Stimulated activated naive CD8-positive, alpha-beta T cell treated with anti-CD3 and anti-CD28 coated beads, Interleukin-15, Interleukin-2, amounts not matched to agents 100 ng/mL and 50 ng/mL, for 24 hours (primary cell): ENCODE measurements around the gene BCKDHB.

ENCODE experiments used
- H3K27ac Mint-ChIP-seq: one replicate; pipeline ENCODE4 v1.8.0; 2021; ENCODE audit warnings: mild to moderate bottlenecking, mixed read lengths
- H3K27me3 Mint-ChIP-seq: one replicate; pipeline ENCODE4 v1.8.0; 2021; ENCODE audit warnings: mixed read lengths
- H3K36me3 Mint-ChIP-seq: one replicate; pipeline ENCODE4 v1.8.0; 2021; ENCODE audit warnings: low read depth, mixed read lengths
- H3K4me1 Mint-ChIP-seq: one replicate; pipeline ENCODE4 v1.8.0; 2021; ENCODE audit warnings: low read depth, mixed read lengths
- H3K4me3 Mint-ChIP-seq: one replicate; pipeline ENCODE4 v1.8.0; 2021; ENCODE audit warnings: mild to moderate bottlenecking, mixed read lengths
- H3K9me3 Mint-ChIP-seq: one replicate; pipeline ENCODE4 v1.8.0; 2021; ENCODE audit warnings: mixed read lengths

The BCKDHB gene

DNA sequence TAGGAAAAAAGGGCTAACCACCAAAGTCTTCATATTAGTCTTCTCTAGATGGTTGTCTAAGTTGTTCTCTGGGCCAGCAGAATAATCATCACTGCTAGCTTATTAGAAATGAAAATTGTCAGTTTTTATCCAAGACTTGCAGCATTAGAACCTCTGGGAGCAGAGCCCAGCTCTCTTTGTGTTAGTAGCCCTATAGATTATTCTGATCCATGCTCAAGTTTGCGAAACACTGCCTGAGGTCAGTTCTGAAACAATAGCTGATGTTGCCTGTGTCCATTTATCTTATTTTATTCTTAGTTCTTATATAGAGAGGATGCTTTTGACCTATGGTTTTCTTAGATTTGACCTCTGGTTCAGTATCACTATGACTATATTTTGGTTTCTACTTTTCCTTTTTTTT, 66.9 kb downstream of the BCKDHB start:
- H3K27me3 Mint-ChIP-seq: no peaks in the 10 kb centered on the region
- peaks cover 32% of the 10 kb centered on the region for H3K36me3 Mint-ChIP-seq
- no peak overlapping the region for H3K27ac Mint-ChIP-seq
- H3K9me3 Mint-ChIP-seq: no peaks in the 10 kb centered on the region
- H3K4me1 Mint-ChIP-seq: no peaks in the 10 kb centered on the region
- H3K4me3 Mint-ChIP-seq: no peak overlapping the region

DNA sequence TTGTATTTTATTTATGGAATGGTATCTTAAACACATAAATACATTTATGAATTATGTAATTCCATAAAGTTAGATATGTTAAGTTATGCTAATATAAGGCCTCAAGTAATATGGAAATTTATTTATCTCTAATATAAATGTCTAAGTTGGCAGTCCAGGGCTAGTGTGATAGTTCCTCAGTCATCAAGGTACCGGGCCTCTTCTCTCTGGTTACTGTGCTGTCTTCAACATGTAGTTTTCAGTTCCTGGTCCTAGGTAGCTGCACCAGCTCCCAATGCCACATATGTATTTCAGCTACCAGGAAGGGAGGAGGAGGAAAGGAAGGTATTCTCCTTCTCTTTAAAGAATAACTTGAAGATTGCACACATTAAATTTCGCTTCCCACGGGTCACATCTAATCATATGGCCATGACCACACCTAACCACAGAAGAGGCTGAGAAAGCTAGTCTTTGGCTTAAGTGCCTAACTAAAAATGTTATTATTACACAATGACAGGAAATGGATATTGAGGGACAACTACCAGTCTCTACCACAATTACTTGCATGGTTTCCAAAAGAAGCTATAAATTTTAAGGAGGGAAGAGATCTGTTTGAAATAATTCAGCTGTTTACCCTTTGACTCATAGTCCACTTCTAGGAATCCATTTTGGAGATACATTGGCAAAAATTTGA, 68.6 kb downstream of the BCKDHB start:
- H3K9me3 Mint-ChIP-seq: no peaks in the 10 kb centered on the region
- H3K36me3 Mint-ChIP-seq: peaks cover 22% of the 10 kb centered on the region
- no peaks in the 10 kb centered on the region for H3K27me3 Mint-ChIP-seq
- H3K27ac Mint-ChIP-seq: no peak overlapping the region
- no peaks in the 10 kb centered on the region for H3K4me1 Mint-ChIP-seq
- H3K4me3 Mint-ChIP-seq: no peak overlapping the region

DNA sequence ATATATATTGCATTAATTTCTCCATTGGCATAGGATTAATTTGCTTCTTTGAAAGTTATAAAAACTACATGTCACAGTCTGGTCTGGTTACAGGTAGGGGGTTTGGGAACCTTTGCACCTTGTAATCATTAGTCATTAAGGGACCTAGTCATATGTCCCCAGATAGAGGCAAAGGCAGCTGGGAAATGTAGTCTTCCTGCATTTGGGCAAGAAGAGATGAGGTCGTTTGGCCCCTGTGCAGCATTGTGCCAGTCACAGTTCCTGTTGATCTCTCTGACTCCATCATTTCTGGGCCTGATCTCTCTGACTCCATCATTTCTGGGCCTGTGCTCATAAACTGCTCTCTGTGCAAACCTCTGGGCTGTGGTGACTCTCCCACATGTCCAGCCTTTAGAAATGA, 73.2 kb downstream of the BCKDHB start:
- peaks cover 25% of the 10 kb centered on the region for H3K36me3 Mint-ChIP-seq
- H3K27ac Mint-ChIP-seq: no peak overlapping the region
- H3K27me3 Mint-ChIP-seq: no peaks in the 10 kb centered on the region
- H3K4me1 Mint-ChIP-seq: no peaks in the 10 kb centered on the region
- no peak overlapping the region for H3K4me3 Mint-ChIP-seq
- H3K9me3 Mint-ChIP-seq: peaks cover 6% of the 10 kb centered on the region

DNA sequence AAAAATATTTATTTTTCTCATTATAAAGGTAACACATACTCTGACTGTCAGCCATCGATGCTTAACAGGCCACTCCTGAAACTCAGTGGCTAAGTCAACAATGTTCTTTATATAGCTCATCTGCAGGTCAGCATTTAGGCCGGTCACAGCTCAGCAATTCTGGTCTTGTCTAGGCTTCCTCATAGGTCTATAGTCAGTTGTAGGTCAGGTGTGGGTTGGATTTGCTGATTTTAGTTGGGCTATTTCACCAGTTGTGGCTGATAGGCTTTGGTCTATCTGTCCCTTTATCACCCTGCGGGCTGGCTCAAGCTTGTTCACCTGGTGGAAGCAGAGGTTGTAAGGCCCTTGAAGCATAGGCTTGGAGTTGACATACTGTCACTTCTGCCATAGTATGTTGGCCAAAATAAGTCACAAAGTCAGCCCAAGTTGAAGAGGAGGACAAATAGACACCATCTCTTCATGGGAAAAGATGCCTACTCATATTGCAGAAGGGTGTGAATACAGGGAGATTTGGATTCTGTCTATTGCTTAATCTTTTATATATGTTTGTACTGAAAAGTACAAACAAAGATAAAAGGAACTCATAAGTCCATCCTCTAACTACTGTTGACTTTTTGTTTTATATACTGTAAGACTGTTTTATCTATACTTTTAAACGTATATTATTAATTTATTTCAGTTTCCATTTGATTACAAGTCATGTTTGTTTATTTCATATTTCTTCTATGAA, 75.0 kb downstream of the BCKDHB start:
- Mint-ChIP-seq H3K9me3 (peaks cover 13% of the 10 kb centered on the region), H3K4me3 (no peak overlapping the region), H3K27ac (no peak overlapping the region), H3K36me3 (peaks cover 36% of the 10 kb centered on the region), H3K4me1 (no peaks in the 10 kb centered on the region), H3K27me3 (no peaks in the 10 kb centered on the region)

DNA sequence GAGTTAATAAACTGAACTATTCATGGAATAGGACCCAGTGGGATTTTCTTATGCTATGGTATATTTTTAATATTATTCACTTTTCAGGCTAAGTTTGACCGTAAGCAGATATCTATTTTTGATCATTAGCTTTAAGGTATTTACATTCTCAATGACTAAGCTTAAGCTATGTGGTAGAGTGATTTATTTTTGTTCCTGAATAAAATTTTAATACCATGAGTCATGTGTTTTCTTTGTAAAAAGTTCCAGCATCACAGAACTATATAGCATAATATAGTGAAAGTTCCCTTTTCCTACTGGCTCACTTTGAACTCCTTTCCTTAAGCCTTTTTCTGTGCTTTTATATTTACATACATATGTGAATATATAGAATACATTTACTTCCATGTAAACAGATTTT, 75.8 kb downstream of the BCKDHB start:
- peaks cover 14% of the 10 kb centered on the region for H3K9me3 Mint-ChIP-seq
- H3K36me3 Mint-ChIP-seq: peaks cover 39% of the 10 kb centered on the region
- H3K4me1 Mint-ChIP-seq: no peaks in the 10 kb centered on the region
- H3K27me3 Mint-ChIP-seq: no peaks in the 10 kb centered on the region
- no peak overlapping the region for H3K27ac Mint-ChIP-seq
- H3K4me3 Mint-ChIP-seq: no peak overlapping the region

DNA sequence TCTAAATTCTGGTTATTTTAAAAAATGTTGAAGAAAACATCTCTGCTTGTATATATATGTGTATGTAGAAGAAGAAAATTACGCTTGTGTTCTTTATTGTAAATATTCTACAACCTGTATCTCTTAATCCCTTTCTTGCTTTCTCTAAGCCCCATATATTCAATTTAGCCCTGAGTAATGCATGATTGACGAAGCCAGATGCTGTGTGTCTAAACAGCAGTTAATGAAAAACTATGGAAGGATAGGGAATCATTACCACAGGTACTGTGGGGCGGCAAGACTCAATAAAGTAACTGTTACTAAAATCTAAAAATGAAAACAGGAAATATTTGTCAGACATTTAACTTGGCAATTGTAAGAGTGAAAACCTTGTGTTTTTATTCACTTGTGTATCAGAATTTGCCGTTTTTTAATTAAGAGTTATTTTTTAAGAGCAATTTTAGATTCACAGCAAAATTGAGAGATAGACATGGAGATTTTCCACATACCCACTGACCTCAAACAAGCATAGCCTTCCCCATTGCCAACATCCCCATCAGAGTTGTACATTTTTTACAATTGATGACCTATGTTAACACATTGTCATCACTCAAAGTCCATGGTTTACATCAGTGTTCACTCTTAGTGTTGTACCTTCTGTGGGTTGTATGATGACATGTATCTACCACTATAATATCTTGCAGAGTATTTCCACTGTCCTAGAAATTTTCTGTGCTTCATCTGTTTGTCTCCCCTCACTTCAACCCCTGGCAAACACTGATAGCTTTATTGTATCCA, 76.7 kb downstream of the BCKDHB start:
- Mint-ChIP-seq H3K9me3 (peaks cover 17% of the 10 kb centered on the region), H3K27ac (no peak overlapping the region), H3K4me1 (no peaks in the 10 kb centered on the region), H3K27me3 (no peaks in the 10 kb centered on the region), H3K4me3 (no peak overlapping the region), H3K36me3 (peaks cover 39% of the 10 kb centered on the region)

DNA sequence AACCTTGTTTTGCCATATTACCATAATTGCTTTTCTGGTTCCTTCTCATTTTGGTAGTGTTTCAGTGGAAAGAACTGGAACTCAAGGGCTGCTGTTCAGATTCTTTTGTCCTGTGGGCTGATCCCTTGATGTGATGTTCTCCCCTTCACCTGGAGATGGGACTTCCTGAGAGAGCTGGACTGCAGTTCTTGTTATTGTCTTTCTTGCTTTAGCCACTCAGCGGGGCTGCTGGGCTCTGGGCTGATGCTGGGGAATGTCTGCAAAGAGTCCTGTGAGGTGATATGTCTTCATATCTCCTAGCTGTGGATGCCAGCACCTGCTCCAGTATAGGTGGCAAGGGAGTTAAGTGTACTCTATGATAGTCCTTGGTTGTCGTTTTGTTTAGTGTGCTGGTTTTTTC, 79.0 kb downstream of the BCKDHB start:
- Mint-ChIP-seq H3K9me3 (peaks cover 17% of the 10 kb centered on the region), H3K4me1 (no peaks in the 10 kb centered on the region), H3K27ac (no peak overlapping the region), H3K4me3 (no peak overlapping the region), H3K36me3 (peaks cover 39% of the 10 kb centered on the region), H3K27me3 (no peaks in the 10 kb centered on the region)

DNA sequence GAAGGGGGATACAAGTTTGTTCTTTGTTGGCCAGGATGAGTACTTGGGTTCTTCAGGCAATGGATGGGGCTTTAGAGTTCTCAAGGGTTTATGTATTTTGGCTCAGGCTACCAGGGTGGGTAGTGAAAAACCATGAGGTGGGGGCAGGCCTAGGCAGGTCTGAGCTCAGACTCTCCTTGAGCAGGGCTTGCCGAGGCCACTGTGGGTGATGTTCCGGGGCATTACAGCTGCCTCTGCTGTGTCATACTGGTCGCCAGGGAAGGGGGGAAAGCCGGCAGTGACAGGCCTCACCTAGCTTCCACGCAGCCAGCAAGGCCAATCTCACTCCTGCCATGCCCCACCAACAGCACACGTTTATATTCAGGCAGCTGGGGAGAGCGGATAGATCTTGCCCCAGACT, 79.6 kb downstream of the BCKDHB start:
- Mint-ChIP-seq H3K36me3 (peaks cover 39% of the 10 kb centered on the region), H3K9me3 (peaks cover 17% of the 10 kb centered on the region), H3K4me1 (no peaks in the 10 kb centered on the region), H3K27me3 (no peaks in the 10 kb centered on the region), H3K27ac (no peak overlapping the region), H3K4me3 (no peak overlapping the region)

DNA sequence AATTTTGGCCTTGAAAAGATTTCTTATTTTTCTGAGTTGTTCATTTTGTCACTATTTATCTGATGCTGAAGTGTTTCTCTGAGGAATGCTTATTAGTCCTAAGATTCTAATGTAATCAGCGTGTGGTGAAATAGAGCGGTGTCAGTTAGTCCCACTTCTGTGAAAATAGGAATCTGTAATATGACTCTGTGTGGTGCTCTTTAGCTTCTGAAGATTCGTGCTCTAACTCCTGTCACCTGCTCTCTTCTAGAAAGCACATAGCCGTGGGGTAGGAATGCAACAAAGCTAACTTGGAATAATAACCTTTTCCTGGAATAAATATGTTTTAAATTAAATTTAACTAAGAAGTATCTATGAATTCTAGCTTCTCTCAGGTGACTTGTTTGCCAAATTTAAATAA, 90.4 kb downstream of the BCKDHB start:
- no peaks in the 10 kb centered on the region for H3K27me3 Mint-ChIP-seq
- no peaks in the 10 kb centered on the region for H3K9me3 Mint-ChIP-seq
- H3K4me1 Mint-ChIP-seq: no peaks in the 10 kb centered on the region

DNA sequence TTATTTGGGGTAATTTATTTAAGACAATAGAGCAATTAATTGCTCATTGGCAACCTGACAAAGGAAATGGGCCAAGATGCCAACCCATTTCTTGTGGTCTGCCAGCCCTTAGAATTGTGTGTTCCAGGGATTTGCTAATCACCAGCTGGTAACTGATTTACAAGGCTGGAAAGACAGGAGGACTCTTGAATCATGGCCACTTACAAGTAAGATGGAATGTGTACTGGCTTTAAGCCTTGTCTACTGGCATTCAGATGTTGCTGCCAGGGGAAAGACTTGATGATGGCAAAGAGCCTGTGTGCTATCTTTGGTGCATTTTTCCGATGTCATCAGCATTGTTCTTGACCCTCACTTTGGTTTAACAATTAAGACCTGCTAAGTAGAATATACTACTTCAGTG, 91.0 kb downstream of the BCKDHB start:
- Mint-ChIP-seq H3K4me3 (no peak overlapping the region), H3K36me3 (no peaks in the 10 kb centered on the region), H3K4me1 (no peaks in the 10 kb centered on the region), H3K27me3 (no peaks in the 10 kb centered on the region), H3K9me3 (no peaks in the 10 kb centered on the region), H3K27ac (no peak overlapping the region)

More for the DNA sequence above, 90.4 kb downstream of the BCKDHB start:
- no peak overlapping the region for H3K4me3 Mint-ChIP-seq
- H3K36me3 Mint-ChIP-seq: no peaks in the 10 kb centered on the region
- H3K27ac Mint-ChIP-seq: no peak overlapping the region

DNA sequence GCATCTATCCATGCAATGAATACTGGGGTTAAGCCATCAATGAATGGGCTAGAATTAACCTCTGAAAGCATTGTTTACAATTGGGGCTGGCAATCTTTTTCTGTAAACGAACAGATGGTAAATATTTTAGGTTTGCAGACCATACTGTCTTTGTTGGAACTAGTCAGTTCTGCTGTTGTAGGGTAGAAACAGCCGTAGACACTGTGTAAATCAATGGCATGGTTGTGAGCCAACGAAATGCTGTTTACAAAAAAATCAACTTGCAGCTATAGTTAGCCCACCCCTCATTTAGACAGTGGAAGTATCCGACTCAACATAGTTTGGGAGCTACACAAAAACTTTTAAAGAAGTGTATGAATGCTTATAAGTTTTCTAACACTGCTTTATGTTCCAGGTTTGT, 91.5 kb downstream of the BCKDHB start:
- Mint-ChIP-seq H3K9me3 (no peaks in the 10 kb centered on the region), H3K36me3 (peaks cover 5% of the 10 kb centered on the region), H3K27ac (no peak overlapping the region), H3K27me3 (no peaks in the 10 kb centered on the region), H3K4me1 (no peaks in the 10 kb centered on the region), H3K4me3 (no peak overlapping the region)

DNA sequence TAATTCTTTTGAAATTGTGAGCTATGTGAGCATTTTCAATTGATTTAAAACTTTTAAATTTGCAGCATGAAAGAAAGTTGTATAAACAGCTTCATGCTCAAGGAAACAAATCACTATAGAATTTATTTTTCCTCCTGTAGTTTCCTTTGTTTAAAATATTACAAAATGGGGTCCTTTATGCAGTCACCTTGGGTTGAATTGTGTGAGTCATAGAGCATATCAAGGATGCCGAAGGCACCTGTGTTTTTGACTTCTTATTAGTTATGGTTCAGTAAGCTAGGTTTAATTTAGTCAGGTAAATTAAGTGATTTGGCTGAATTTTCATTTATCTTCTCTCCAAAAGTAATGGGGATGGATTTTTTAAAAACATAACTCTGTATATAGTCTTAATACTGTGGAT, 96.8 kb downstream of the BCKDHB start:
- Mint-ChIP-seq H3K27me3 (no peaks in the 10 kb centered on the region), H3K36me3 (peaks cover 23% of the 10 kb centered on the region)

DNA sequence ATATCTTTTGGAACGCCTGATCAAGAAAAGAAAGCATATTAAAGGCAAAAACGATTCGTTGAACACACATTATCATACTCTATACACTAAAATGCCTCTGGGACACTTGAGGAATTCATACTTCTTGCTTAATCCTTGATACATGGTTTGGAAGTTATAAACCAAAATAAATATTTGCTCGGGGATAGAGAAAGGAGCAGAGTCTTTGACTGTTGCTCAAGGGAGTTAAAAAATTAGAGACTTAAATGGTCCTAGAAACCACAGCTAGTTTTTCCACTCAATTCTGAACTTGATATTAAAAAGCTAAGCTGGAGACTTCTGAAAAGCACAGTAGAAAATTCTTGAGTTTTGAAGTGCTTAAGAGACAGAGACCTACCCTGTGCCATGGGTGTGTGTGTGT, 98.9 kb downstream of the BCKDHB start:
- Mint-ChIP-seq H3K36me3 (peaks cover 23% of the 10 kb centered on the region), H3K27me3 (no peaks in the 10 kb centered on the region), H3K27ac (no peak overlapping the region), H3K4me1 (no peaks in the 10 kb centered on the region), H3K4me3 (no peak overlapping the region), H3K9me3 (no peaks in the 10 kb centered on the region)

More for the DNA sequence above, 96.8 kb downstream of the BCKDHB start:
- H3K27ac Mint-ChIP-seq: no peak overlapping the region
- H3K4me3 Mint-ChIP-seq: no peak overlapping the region
- no peaks in the 10 kb centered on the region for H3K9me3 Mint-ChIP-seq
- no peaks in the 10 kb centered on the region for H3K4me1 Mint-ChIP-seq

DNA sequence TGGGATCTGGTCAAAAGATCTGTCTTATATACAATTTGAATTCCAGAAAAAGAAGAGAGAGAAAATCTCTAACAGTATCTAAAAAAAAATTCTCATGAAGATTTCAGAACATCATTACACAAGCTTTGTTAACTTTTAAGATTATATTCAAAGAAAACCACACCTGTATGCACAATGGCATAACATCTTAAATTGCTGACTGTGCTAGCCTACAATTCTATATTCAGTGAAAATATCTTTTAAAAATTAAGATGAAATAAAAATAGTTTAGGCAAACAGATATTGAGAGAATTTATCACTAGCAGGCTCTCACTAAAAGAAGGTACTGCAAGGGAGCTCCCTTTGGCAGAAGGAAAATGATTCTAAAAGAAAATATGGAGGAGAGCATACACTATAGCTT, 100.3 kb downstream of the BCKDHB start:
- Mint-ChIP-seq H3K4me3 (no peak overlapping the region), H3K4me1 (no peaks in the 10 kb centered on the region), H3K27me3 (no peaks in the 10 kb centered on the region), H3K36me3 (peaks cover 23% of the 10 kb centered on the region), H3K9me3 (no peaks in the 10 kb centered on the region), H3K27ac (no peak overlapping the region)

DNA sequence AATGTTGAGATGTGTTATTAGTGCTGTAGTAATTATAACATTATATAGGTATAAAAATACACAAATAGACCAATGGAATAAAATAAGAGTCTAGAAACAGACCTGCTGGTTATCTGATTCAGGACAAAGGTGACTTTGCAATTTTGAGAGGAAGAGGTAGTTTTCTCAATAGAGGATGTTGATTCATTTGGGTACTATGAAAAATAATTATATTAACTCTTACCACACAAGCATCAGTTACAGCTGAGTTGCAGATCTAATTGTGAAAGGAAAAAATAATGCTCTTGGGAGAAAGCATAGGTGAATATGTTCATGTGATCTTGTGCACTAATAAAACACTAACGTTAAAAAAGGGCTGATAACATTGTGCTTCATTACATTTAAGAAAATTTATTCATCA, 103.0 kb downstream of the BCKDHB start:
- H3K27ac Mint-ChIP-seq: no peak overlapping the region
- peaks cover 8% of the 10 kb centered on the region for H3K36me3 Mint-ChIP-seq
- H3K4me3 Mint-ChIP-seq: no peak overlapping the region
- H3K4me1 Mint-ChIP-seq: no peaks in the 10 kb centered on the region
- H3K9me3 Mint-ChIP-seq: no peaks in the 10 kb centered on the region
- no peaks in the 10 kb centered on the region for H3K27me3 Mint-ChIP-seq
